HG02840 (cell line): ENCODE data around the gene SENP1.
"Not testable (repeated sequence)": the region's sequence is repeated elsewhere in the genome, so short reads cannot be mapped to it uniquely, and the experiment has no call there.

Experiments used
- ATAC-seq: cut with Tn5 transposase; IDR thresholded peaks from one replicate; pipeline ENCODE4 v1.9.1; 2021; ENCODE audit warnings: mild to moderate bottlenecking, moderate library complexity, moderate number of reproducible peaks; ENCODE audit not compliant: unreplicated experiment, low FRiP score

SENP1 gene

DNA sequence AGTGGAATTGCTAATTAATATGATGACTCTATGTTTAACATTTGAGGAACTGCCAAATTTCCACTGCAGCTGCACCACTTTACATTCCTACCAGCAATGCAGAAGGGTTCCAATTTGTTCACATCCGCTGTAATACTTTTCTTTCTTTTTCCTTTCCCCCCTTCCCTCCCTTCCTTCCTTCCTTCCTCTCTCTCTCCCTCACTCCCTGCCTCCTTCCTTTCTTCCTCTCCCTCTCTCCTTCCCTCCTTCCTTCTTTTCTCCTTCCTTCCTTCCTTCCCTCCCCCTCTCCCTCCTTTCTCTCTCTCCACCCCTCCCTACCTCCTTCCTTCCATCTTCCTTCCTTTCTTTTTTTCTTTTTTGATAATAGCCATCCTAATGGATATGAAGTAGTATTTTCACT is 10.1 kb upstream of the SENP1 start:
- ATAC-seq, result no peak

DNA sequence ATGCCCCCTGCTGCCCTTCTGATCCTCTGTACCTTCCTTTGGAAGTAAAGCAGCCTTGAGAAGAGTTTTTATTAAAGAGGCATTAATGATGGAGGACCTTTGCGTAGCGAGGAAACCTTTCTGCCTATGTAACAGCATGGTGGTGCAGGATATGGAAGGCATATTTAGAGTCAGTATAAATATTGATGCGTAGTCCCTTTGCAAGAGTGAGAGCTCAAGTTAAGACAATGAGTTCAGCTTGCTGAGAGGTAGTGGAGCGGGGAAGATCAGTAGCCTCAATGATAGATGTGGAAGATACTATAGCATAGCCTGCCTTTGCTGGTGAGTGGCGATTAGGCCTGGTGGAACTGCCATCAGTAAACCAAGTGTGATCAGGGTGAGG is 5.4 kb upstream of the SENP1 start:
- ATAC-seq, result not testable (repeated sequence)

DNA sequence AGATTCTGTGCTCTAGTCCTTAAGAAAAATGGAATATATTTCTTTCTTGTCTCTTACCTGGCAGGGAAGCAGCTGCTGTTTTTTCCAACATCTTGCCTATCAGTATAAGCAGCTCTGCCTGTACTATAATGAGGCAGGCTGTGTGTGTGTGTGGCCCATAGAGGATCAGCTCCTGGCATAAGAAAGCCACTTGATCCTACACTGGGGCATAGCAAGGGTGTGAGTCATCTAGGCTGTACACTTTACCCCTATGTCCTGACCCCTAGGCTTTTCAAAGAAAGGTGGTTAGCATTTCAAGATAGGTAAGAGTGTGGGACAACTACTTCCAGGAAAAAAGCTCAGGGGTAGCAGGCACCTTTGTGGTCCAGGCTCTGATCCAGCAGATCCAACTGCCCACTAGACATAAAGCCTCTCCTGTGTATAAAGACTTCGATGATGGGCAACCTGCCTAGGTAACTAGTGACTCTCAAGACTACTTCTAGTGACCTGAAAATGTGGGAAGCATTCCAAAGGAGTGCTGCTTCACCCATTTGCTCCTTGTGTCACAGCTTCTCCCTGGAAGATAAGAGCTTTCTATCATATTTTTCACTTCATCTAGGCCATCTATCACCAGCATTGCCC is 4.9 kb upstream of the SENP1 start:
- no peak for ATAC-seq

DNA sequence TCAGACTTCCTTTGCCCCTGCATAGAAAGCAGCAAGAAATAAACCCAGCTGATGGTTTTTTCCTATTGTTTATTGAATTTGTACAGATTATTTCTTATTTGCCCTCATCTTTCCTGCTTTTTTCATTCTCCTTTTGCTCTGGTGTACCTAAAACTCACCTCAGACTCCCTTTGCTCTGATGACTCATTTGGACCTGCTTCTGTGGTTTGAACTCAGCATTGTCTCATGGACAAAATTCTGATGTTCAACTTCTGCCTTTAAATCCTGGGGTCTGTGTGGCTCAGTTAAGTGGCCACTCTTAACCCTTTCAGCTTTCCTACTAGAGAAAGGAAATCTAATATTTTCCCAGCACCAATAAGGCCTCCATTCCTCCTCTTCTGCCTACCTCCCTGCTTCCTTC is 3.5 kb upstream of the SENP1 start:
- ATAC-seq, result no peak

DNA sequence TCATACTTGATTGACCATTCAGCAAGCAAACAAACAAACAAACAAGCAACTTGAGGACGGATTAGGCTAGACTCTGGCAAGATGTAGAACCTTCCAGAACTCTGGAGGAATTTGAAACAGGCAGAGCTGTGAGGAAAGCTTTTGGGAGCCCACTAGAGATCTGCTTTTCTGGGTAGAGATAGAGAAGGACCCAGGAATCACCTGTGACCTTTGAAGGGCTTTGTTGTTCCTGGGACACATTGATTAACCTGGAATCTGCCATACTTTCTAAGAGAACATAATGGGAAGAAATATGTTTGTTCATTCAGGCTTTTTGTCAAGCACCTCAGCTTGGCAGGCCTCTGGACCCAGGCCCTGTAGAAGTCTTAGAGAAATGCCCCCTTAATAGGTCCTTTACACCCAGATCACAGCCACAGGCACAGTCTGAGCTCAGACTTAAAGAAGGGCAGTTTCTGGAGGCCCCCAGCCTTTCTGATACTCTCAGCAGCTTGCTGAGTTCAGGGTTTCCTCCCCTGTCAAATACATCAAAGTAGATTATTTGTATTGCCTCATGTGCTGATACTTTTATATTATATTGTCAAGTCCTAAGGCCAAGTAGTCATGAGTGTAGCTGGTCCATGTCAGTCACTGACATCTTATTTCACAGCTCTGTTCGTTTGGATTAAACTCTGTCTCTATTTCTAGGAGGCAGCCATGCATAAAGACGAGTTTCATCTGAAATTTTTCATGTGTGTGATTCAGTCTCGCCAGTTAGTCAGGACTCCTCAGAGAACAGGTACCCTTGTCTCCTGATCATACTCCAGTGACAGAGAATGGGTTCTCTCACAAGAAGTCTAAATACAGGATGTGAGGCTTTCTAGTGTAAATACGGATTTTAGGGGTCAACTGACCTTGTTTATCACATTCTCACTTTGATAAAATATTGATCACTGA is 1.1 kb upstream of the SENP1 start:
- ATAC-seq, result no peak

DNA sequence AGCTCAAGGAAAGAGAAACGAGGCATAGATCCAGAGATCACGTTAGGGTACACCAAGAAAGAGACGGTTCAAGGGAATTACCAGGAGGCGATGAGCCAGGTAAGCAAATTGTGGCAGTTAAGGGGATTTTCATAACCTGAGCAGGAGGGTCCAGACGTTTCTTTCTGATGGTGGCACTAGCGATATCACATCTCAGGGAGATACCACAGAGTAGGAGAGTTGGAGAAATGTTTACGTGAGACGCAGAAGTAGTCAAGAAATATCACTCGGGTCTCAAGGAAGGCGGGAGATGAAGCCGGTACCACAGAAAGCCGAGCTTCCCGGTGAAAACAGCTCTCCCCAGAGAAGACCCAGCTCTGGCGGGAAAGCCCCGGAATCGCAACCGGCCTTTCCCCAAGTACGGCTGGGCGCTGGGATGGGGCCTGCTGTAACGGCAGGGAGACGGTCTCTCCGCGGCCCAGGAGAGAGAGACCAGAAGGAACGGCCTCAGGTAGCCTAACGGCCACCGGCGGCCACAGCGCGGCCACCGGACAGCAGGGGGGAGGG is 485 bp downstream of the SENP1 start:
- peak; percentile 33 for ATAC-seq

DNA sequence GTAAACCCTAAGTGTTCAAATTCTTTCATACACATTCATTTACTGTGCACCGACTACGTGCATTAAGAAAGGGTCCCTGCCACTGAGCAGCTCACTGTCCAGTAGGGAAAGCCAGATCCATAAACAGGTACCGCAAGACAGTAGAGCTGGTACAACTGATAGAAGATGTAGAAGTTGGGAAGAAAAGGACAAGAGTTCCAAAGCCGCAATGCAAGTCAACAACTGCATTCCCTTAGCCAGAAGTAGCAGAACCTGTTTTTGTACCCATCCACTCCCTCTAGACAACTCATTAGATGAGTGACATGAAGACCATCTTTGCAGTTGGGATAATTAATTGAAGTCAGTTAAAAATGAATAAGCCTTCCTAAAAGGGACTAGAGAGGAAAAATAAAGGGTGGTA is 1.3 kb downstream of the SENP1 start:
- ATAC-seq, result no peak

DNA sequence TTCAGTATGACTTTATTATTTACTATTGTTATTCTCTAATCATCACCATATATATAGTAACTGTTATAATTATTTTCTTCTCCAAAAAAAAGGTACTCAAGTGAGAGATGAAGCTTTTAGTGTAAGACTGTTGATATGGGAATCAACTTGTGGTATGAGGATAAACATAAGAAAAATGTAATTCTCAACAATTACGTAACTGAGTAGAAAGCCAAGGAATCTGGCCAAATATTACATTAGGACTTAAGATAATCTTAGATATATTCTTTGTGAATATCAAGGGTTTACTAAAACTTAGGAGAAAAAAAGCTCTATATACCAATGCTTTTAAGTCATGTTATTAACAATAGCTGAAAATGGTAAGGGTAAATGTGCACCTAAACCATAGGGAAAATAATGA is 13.3 kb downstream of the SENP1 start:
- ATAC-seq, result no peak

DNA sequence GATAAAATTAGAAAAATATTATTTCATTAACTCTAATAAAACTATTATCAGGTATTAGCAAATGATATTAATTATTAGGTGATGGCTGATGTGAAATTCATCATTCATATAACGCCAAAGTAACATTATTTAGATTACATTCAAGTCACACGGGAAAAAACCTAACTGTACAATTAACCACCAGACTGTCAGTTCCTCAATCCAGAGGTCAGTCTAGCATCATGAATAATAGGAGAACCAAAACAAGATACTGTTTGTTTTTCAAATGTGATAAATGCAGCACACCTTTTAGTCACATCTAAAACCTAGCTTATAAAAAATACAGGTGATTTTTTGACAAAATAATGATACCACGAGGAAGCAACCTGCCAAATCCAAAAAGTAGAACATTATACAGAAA is 19.6 kb downstream of the SENP1 start:
- ATAC-seq, result no peak

DNA sequence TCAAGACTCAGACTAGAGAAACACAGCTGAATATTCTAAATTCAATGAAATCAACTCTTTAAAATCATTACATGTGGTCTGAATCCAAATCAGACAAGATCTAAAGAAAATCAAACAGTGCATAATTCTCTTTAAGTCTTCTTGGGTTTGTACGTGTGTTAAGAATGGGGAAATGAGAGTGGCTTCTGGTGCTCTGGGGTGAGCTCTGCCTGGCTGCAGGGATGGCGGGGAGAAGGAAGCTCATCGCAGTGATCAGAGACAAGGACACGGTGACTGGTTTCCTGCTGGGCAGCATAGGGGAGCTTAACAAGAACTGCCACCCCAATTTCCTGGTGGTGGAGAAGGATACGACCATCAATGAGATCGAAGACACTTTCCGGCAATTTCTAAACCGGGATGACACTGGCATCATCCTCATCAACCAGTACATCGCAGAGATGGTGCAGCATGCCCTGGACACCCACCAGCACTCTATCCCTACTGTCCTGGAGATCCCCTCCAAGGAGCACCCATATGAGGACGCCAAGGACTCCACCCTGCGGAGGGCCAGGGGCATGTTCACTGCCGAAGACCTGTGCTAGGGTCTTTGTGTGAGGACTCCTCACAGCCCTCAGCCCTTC is 20.9 kb downstream of the SENP1 start:
- ATAC-seq, result no peak

DNA sequence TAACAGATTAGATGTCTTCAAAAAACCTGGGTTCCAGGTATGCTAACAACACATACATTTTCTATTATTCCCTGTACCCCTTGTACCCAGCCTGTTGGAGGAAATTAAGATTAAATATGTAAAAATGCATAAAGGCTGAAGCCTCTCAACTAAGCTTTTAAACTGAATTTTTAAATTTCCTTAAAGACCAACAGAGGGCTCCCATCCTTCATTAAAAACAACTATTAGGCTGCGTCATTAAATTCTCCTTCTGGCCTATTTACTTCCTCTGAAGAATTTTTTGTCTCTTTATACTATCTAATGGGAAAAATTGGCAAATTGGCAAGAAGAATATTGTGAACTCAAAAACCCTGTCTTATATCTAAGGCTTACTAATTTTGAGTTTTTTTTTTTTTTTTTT is 21.8 kb downstream of the SENP1 start:
- no peak for ATAC-seq

DNA sequence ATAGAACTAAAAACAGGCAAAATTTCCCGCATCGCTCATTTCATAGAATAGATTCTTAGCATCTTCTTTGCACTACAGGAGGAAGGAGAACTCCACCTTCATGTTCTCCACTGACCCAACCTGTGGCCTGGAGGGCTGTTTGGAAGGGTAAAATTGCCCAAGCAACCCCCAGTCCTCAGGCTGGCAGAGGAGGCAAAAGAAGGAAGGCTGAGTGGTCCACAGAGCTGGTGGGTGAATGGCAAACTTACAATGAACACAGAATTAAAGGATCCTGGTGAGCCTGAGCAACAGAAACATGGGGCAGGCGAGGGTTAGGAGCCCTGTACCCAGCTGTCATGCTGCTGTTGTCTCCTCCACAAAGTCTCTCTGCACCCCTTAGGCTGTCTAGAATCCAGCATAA is 25.1 kb downstream of the SENP1 start:
- ATAC-seq, result no peak

DNA sequence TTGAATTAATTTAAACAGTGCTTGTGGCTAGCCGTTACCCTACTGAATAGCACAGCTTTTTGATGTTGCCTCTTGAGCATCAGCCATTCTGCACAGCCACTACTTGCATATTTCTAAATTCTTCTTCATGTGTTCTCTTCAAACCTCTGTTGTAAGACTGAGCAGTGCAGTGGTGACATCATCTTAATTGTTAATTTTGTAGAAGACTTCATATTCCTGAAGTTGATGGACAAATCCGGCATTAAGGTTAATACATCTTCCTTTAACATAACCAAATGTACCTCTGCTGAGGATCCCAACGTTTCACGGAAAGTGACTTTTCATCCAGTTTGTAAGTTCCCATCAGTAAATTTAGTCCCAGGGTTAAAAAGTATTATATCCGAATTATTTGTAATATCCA is 25.6 kb downstream of the SENP1 start:
- ATAC-seq, result no peak

DNA sequence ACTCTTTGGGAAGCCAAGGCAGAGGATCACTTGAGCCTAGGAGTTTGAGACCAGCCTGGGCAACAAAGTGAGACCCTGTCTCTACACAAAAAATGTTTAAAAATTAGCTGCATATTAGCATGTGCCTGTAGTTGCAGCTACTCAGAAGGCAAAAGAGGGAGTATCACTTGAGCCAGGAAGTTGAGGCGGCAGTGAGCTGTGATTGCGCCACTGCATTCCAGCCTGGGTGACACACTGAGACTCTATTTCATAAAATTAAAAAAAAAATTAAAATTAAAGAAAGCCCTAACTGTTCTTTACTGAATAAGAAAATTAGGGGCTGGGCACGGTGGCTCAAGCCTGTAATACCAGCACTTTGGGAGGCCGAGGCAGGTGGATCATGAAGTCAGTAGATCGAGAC is 27.0 kb downstream of the SENP1 start:
- no peak for ATAC-seq

DNA sequence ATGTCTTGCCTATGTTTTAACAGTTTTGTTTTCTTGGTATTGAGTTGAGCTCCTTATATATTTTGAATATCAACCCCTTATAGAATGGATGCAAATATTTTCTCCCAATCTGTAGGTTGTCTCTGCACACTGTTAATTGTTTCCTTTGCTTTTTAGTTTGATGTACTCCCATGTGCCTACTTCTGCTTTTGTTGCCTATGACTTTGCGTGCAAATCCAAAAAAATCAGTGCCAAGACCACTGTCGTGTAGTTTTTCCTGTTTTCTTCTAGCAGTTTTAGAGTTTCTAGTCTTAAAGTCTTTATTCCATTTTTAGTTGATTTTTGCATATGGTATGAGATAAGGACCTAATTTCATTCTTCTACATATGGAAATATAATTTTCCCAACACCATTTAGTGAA is 28.8 kb downstream of the SENP1 start:
- ATAC-seq, result no peak

DNA sequence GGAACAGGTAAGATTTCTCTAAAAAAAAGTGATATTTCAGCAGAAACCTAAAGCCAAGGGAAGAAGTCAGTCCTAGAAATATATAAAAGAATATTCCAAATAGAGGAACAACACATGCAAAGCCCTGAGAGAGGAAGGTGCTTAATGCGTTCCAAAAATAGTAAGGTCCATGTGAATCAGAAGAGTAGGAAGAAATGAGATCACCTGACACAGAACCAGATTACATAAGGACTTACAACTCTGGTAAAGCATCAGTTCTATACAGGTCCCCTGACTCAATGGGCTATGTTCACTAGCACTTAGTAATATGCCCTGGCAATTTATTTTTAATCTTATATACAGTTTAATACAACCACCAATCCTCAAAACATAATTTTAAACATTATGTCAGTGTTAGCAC is 30.0 kb downstream of the SENP1 start:
- no peak for ATAC-seq

DNA sequence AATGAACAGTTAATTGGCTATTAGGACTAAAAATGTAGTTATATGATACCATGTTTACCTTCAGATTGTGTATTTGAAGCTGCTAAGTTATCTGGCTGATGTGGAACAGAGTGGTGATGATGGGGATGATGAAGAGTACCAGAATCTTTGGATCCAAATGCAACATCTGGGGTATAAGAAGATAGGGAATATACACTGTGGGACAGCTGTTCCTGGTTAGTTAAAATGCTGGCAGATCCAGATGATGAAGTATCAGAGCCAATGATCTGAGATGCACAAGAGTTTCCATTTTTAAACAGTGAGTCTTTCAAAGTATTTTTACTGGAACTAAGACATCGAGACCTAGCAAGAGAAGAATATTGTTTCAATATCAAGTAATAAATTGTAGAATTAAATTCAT is 31.6 kb downstream of the SENP1 start:
- no peak for ATAC-seq

DNA sequence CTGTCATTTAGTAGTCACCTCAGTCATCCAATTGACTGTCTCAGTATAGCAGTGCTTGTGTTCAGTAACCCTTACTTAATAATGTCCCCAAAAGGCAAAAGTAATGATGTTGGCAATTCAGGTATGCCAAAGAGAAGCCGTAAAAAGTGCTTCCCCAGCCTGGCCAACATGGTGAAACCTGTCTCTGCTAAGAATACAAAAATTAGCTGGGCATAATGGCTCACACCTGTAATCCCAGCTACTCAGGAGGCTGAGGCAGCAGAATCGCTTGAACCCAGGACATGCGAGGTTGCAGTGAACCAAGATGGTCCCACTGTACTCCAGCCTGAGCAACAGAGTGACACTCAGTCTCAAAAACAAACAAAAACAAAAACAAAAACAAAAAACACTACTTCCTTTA is 33.6 kb downstream of the SENP1 start:
- ATAC-seq, result no peak

DNA sequence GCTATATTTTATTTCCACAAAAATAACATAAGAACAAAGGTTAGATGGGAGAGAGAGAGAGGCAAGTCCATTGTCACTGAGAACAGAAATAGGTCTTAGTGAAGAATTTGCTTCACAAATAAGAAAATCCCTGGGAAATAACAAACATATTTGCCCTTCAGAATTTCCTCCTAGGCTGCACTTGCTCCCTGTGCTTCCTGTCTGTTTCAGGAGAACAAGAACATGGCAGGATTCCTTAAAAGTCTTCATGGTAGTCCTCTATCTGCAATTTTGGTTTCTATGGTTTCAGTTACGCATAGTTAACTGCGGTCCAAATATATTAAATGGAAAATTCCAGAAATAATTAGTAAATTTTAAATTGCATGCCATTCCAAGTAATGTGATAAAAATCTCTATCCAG is 34.1 kb downstream of the SENP1 start:
- ATAC-seq, result no peak

DNA sequence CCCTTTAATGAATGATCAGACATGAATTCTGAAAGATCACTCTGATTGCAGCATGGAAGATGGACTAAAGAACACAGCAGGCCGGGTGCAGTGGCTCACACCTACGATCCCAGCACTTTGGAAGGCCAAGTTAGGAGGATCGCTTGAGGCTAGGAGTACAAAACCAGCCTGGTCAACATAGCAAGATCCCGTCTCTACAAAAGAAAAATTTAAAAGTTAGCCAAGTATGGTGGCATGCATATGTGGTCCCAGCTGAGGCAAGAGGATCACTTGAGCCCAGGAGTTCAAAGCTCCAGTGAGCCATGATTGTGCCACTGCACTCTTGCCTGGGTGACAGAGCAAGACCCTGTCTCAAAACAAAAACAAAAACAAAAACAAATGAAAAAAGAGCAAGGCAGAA is 35.1 kb downstream of the SENP1 start:
- ATAC-seq, result no peak

DNA sequence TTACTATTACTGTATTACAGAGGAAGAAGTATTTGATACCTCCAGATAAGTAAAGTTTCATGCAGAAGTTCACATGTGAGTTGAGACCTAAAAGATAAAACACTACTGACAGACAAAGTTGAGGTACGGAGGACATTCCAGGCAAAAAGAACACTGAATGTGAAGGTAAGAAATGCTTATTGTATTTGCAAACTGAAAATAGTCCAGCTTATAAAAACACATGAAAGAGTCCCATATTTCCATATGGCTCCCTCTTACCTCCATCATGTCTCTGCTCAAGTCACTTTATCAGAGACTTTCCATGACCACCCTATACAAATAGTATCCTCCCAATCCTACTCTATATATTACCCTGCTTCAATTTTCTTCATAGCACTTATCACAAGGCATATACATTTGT is 35.8 kb downstream of the SENP1 start:
- ATAC-seq, result no peak
